BJ (cell line): Measurements from ENCODE around the gene F12. TPM values are rescaled to one million over a fixed set of nuclear protein-coding genes. Genes with fewer than 3 reads are reported as not detected.
A peak's percentile ranks its signal among the peaks of the same experiment; 100 is the strongest.

ENCODE experiments used
- CTCF ChIA-PET: fragments of 350-600 bp; formaldehyde crosslinking; extraction: SDS; loops from one replicate; lab custom pipeline; 2021; ENCODE audit warnings: antibody characterized with exemption, inconsistent platforms; lab: Yijun Ruan, JAX
- POLR2A ChIA-PET: fragments of 300-600 bp; sonication (Branson Sonifier 250); formaldehyde crosslinking; extraction: SDS; loops from one replicate; lab custom pipeline; 2021; ENCODE audit warnings: antibody characterized with exemption; lab: Charles Lee
- DNase-seq: peaks from one replicate; pipeline ENCODE4 v3.0.0-alpha.2; 2011; ENCODE audit warnings: low read depth
- H3K27me3 ChIP-seq: 2 replicates; pipeline ENCODE4 v1.6.0; 2011; ENCODE audit warnings: low read length; ENCODE audit not compliant: control insufficient read depth, insufficient read depth
- H3K36me3 ChIP-seq: 2 replicates; pipeline ENCODE4 v1.5.1; 2011; ENCODE audit warnings: low read length; ENCODE audit not compliant: control insufficient read depth, insufficient read depth
- H3K4me3 ChIP-seq: 2 replicates; pipeline ENCODE4 v1.5.1; 2011; ENCODE audit warnings: low read depth, mild to moderate bottlenecking, control low read depth, low read length
- polyA plus RNA-seq: library from polyadenylated mRNA; depleted of rRNA; stranded (reverse); fragments of >200 nt; gene quantifications from 2 replicates; pipeline ENCODE4 v1.2.3, GENCODE V29; 2011
- TF ChIP-seq, protein P1 (sequence below): IDR thresholded peaks from 2 replicates; pipeline ENCODE4 v1.5.1; 2011; ENCODE audit warnings: low read depth, mild to moderate bottlenecking, control low read depth, inconsistent platforms, low read length, moderate library complexity; ENCODE audit not compliant: insufficient read depth

F12 gene
- polyA plus RNA-seq, 1 experiment, result 0.69 TPM

DNA sequence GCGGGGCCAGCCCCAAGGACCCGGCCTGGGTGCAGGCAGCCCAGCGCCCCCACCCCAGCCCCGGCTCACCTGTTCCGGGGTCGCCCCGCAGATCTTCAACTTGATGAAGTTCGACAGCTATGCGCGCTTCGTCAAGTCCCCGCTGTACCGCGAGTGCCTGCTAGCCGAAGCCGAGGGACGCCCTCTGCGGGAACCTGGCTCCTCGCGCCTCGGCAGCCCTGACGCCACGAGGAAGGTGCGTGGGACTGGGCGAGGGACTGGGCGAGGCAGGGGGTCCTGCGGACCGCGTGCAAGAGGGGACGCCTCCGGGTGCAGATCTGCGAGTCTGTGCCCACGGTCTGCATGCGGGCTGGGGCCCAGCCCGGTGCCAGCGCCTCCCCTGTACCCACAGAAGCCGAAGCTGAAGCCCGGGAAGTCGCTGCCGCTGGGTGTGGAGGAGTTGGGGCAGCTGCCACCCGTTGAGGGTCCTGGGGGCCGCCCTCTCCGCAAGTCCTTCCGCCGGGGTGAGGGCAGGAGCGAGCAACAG lies 42.0 kb downstream of the F12 start:
- peak overlapping the region; percentile 48 for H3K4me3 ChIP-seq
- no peak for DNase-seq
- no peaks in the 10 kb centered on the region for H3K36me3 ChIP-seq
- no peaks in the 10 kb centered on the region; the same call in 1 of the 2 replicates for H3K27me3 ChIP-seq
- TF ChIP-seq, protein P1, sequence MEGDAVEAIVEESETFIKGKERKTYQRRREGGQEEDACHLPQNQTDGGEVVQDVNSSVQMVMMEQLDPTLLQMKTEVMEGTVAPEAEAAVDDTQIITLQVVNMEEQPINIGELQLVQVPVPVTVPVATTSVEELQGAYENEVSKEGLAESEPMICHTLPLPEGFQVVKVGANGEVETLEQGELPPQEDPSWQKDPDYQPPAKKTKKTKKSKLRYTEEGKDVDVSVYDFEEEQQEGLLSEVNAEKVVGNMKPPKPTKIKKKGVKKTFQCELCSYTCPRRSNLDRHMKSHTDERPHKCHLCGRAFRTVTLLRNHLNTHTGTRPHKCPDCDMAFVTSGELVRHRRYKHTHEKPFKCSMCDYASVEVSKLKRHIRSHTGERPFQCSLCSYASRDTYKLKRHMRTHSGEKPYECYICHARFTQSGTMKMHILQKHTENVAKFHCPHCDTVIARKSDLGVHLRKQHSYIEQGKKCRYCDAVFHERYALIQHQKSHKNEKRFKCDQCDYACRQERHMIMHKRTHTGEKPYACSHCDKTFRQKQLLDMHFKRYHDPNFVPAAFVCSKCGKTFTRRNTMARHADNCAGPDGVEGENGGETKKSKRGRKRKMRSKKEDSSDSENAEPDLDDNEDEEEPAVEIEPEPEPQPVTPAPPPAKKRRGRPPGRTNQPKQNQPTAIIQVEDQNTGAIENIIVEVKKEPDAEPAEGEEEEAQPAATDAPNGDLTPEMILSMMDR, result peak; percentile 35
- ChIA-PET POLR2A (no interaction called here), CTCF (interaction anchor here (0.6 to 2.5 kb wide), 10 partner anchors 12 to 707 kb away, joined by 3 to 8 read pairs (median 4); partner anchors contain the start of gene LMAN2)

DNA sequence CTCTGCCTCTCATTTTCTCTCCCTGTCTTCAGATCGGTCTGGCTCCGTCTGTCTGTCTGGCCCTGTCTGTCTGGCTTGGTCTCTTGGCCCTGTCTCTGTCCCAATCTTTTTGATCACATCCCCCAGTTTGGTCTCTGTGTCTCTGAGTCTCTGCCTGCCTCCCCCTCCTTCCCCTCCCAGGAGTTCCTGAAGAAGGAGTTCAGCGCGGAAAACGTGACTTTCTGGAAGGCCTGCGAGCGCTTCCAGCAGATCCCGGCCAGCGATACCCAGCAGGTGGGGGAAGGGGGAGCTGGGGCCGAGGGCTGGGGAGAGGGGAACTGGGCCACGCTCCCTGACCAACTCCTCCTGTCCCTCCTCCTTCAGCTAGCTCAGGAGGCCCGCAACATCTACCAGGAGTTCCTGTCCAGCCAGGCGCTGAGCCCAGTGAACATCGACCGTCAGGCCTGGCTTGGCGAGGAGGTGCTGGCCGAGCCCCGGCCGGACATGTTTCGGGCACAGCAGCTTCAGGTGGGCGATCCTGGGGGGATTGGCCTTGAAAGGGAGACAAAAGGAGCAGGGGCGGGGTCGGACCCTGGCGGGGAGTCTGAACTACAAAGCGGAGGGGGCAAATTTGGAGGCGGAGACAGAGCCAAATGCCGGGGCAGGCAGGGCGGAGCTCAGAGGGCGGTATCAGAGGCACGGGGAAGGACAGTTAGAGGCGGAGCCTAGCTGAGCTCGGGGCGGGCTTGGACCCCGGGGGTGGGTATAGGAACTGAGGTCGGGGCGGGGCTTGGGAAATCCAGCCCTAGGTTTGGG lies 42.6 kb downstream of the F12 start:
- H3K36me3 ChIP-seq, result no peaks in the 10 kb centered on the region
- CTCF ChIA-PET, result interaction anchor here (0.6 to 2.5 kb wide), 13 partner anchors 9 to 707 kb away, joined by 3 to 8 read pairs (median 3); partner anchors contain the start of genes LMAN2 and RGS14
- POLR2A ChIA-PET, result no interaction called here
- TF ChIP-seq, protein P1, result no peak
- peak; percentile 34 for DNase-seq
- H3K27me3 ChIP-seq, result no peaks in the 10 kb centered on the region; the same call in 1 of the 2 replicates
- H3K4me3 ChIP-seq, result peak overlapping the region; percentile 48

DNA sequence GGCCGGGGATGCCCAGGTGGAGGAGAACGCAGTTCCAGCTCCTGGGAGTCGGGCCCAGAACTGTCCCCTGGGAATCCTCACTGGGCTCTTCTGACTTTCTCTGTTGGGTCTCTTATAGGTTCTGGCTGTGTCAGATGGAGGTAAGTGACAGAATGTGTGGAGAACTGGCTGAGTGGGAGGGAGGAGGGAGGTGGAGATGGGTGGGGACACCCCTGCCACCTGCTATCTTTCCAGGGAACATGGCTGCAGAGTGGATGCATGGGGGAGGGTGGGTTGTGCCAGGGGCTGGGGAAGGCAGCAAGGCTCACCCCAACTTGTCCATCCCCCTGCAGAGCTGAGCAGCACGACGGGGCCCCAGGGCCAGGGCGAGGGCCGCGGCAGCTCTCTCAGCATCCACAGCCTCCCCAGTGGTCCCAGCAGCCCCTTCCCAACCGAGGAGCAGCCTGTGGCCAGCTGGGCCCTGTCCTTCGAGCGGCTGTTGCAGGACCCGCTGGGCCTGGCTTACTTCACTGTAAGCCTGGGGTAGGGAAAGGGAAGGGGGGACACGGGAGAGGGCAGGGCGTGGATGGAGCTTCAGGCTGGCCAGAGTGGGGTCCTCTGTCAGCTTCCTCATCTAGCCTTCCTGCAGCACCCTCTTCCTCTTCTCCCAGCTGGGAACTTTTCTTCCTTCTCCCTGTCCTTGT lies 43.4 kb downstream of the F12 start:
- Histone ChIP-seq H3K4me3 (no peak overlapping the region; the same call in 1 of the 2 replicates), H3K27me3 (no peaks in the 10 kb centered on the region; the same call in 1 of the 2 replicates), H3K36me3 (no peaks in the 10 kb centered on the region)
- ChIA-PET POLR2A (no interaction called here), CTCF (interaction anchor here (1.0 to 3.0 kb wide), 9 partner anchors 8 to 57 kb away, joined by 3 to 12 read pairs (median 4); partner anchors contain the start of genes LMAN2 and RGS14)
- TF ChIP-seq, protein P1, result no peak
- DNase-seq, result no peak

GRCh38 chr5:177364159-177364962 lies 45.0 kb downstream of the F12 start:
- Histone ChIP-seq H3K36me3 (no peaks in the 10 kb centered on the region), H3K27me3 (no peaks in the 10 kb centered on the region; the same call in 1 of the 2 replicates), H3K4me3 (no peak overlapping the region)
- DNase-seq, result no peak
- CTCF ChIA-PET, result interaction anchor here (0.6 to 3.0 kb wide), 3 partner anchors 19 to 26 kb away, joined by 3 to 12 read pairs (median 3); no protein-coding TSS in a partner anchor
- TF ChIP-seq, protein P1, result no peak
- POLR2A ChIA-PET, result no interaction called here
